CD4-positive, CD25-positive, alpha-beta regulatory T cell (primary cell): ENCODE results near the gene FILIP1. TPM values are rescaled to one million over a fixed set of nuclear protein-coding genes. Genes with fewer than 3 reads are reported as not detected.

ENCODE experiments used
- ATAC-seq, 2 donors: fragments of 150-1000 bp; cut with Tn5 transposase; one replicate each; pipeline ENCODE4 v1.10.0; 2021; ENCODE audit warnings: low read depth in 2 of 2, moderate number of reproducible peaks in 2 of 2, moderate library complexity in 1 of 2
- DNase-seq, 3 donors: peaks; one replicate each; pipeline versions ENCODE4 v3.0.0 to v3.0.0-alpha.2; 2012 to 2022; ENCODE audit warnings: mixed read lengths in 1 of 3
- H3K27ac ChIP-seq: one replicate; pipeline ENCODE4 v1.7.0; 2013; ENCODE audit warnings: mild to moderate bottlenecking, low read length; ENCODE audit not compliant: insufficient read depth, poor library complexity, severe bottlenecking
- H3K27me3 ChIP-seq: one replicate; pipeline ENCODE4 v1.7.0; 2013; ENCODE audit warnings: low read length; ENCODE audit not compliant: control insufficient read depth, insufficient read depth
- H3K36me3 ChIP-seq: one replicate; pipeline ENCODE4 v1.7.0; 2013; ENCODE audit warnings: mild to moderate bottlenecking, low read length, moderate library complexity; ENCODE audit not compliant: control insufficient read depth, insufficient read depth
- H3K4me1 ChIP-seq: 2 replicates; pipeline ENCODE4 v1.7.0; 2013; ENCODE audit warnings: mild to moderate bottlenecking, low read length; ENCODE audit not compliant: insufficient read depth, control insufficient read depth, poor library complexity, severe bottlenecking
- H3K4me3 ChIP-seq: one replicate; pipeline ENCODE4 v1.7.0; 2013; ENCODE audit warnings: low read depth, mild to moderate bottlenecking, low read length, moderate library complexity
- H3K9me3 ChIP-seq, 2 experiments: 1 replicate in 1 of 2; 2 replicates in 1 of 2; pipeline ENCODE4 v1.7.0; 2013; ENCODE audit warnings: low read length in 2 of 2, mild to moderate bottlenecking in 1 of 2, moderate library complexity in 1 of 2; ENCODE audit not compliant: control insufficient read depth in 2 of 2
- H3K27ac Mint-ChIP-seq, 3 donors: one replicate each; pipeline ENCODE4 v1.8.0; 2020 to 2022; ENCODE audit warnings: mild to moderate bottlenecking in 3 of 3, mixed read lengths in 3 of 3, moderate library complexity in 2 of 3
- H3K27me3 Mint-ChIP-seq: one replicate; pipeline ENCODE4 v1.8.0; 2022; ENCODE audit warnings: mild to moderate bottlenecking, mixed read lengths
- H3K36me3 Mint-ChIP-seq: one replicate; pipeline ENCODE4 v1.8.0; 2020; ENCODE audit warnings: mixed read lengths
- H3K4me1 Mint-ChIP-seq, 4 donors: one replicate each; pipeline ENCODE4 v1.8.0; 2020 to 2022; ENCODE audit warnings: mixed read lengths in 4 of 4, mild to moderate bottlenecking in 1 of 4
- H3K4me3 Mint-ChIP-seq, 4 donors: one replicate each; pipeline ENCODE4 v1.8.0; 2020 to 2022; ENCODE audit warnings: mild to moderate bottlenecking in 4 of 4, mixed read lengths in 4 of 4, moderate library complexity in 3 of 4
- H3K9me3 Mint-ChIP-seq, 7 donors: one replicate each; pipeline ENCODE4 v1.8.0; 2020 to 2022; ENCODE audit warnings: mixed read lengths in 7 of 7, mild to moderate bottlenecking in 3 of 7, moderate library complexity in 2 of 7
- polyA plus RNA-seq, 4 donors: library from polyadenylated mRNA; unstranded; fragments of 300-500 nt; fragmentation: Illumina TruSeq; gene quantifications; one replicate each; pipeline ENCODE4 v1.2.3, GENCODE V29; 2021
- total RNA-seq: library from RNA; stranded (reverse); gene quantifications from one replicate; pipeline ENCODE4 v1.2.3, GENCODE V29; 2022

Gene FILIP1
- total and polyA plus RNA-seq, 5 donors from 2014 or later, result 0.02 TPM; not detected in 4

DNA sequence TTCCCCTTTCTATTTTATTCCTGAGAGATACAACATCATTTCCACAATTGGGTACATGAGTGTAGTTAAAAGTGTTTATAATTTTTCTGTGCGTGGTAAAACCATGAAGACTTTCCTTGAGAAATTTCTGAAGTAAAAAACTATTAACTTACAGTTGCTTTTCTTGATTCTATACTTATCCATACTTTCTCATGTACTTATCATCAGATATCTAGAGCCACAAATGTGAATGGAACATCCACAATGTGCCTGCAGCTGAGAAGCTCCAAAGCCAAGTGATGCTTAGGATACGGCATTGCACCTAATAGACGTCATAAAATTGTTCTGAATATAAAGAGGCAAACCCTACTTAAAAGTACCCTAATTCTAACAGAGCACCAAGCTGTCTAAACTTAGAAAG, 2.9 kb downstream of the FILIP1 start:
- H3K36me3 Mint-ChIP-seq, result no peaks in the 10 kb centered on the region
- no peaks in the 10 kb centered on the region for H3K4me1 Mint-ChIP-seq
- Histone ChIP-seq H3K27me3 (peaks cover 32% of the 10 kb centered on the region), H3K4me3 (no peak overlapping the region), H3K36me3 (no peaks in the 10 kb centered on the region), H3K9me3 (no peaks in the 10 kb centered on the region), H3K4me1 (no peaks in the 10 kb centered on the region), H3K27ac (no peak overlapping the region)
- ATAC-seq (no peak), DNase-seq (no peak)
- H3K27ac Mint-ChIP-seq, result no peak overlapping the region
- no peak overlapping the region for H3K4me3 Mint-ChIP-seq
- H3K27me3 Mint-ChIP-seq, result peaks cover 64% of the 10 kb centered on the region
- peaks cover 0 to 2% (median 0%) of the 10 kb centered on the region in 7 donors for H3K9me3 Mint-ChIP-seq

DNA sequence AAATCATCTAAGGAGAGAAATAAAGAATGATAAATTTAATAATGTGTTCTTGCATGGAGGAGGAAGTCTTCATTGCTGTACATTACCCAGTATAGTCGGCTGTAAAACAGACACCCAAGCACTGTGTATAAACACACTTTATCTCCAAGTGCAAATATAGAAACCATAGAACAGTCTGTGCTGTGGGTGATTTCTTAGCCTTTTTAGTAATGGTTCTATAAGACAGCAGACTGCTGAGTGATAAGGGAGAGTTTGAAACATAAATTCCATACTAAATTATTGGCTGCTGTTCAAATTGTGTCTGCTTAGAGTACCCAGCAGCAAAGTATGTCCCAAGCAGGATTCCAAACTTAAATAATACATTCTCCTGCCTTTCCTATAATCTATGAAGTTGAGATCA, 4.6 kb downstream of the FILIP1 start:
- Histone ChIP-seq H3K36me3 (no peaks in the 10 kb centered on the region), H3K4me3 (no peak overlapping the region), H3K9me3 (no peaks in the 10 kb centered on the region), H3K27ac (no peak overlapping the region), H3K4me1 (no peaks in the 10 kb centered on the region), H3K27me3 (peaks cover 29% of the 10 kb centered on the region)
- Mint-ChIP-seq H3K36me3 (no peaks in the 10 kb centered on the region), H3K27me3 (peaks cover 53% of the 10 kb centered on the region), H3K4me3 (no peak overlapping the region), H3K27ac (no peak overlapping the region), H3K9me3 (peaks cover 0 to 2% (median 0%) of the 10 kb centered on the region in 7 donors), H3K4me1 (no peaks in the 10 kb centered on the region)
- DNase-seq, result no peak
- ATAC-seq, result no peak

DNA sequence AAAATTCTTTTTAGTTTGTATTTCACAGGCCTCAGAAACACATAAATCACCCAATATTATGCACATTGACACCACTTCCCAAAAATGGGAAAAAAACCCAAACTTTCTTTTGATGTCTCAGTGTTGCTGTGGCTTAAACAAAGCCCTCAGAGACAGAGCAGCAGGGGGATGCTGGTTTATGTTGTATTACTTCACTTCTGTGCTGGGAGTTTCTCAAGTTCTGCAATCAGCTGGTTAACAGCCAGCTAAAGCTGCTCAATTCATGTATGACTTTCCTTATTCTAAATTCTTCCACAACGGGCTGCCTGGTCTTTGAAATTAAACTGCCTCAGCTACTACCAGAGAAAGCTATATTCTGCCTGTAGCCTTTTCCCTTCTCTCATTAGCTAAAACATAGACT, 5.6 kb downstream of the FILIP1 start:
- DNase-seq (no peak), ATAC-seq (no peak)
- Histone ChIP-seq H3K36me3 (no peaks in the 10 kb centered on the region), H3K27ac (no peak overlapping the region), H3K27me3 (peaks cover 22% of the 10 kb centered on the region), H3K4me1 (no peaks in the 10 kb centered on the region), H3K4me3 (no peak overlapping the region), H3K9me3 (no peaks in the 10 kb centered on the region)
- Mint-ChIP-seq H3K9me3 (peaks cover 0 to 2% (median 0%) of the 10 kb centered on the region in 7 donors), H3K27me3 (peaks cover 47% of the 10 kb centered on the region), H3K4me3 (peak overlapping the region in 1 of 4 donors; percentile 68), H3K4me1 (no peaks in the 10 kb centered on the region), H3K36me3 (no peaks in the 10 kb centered on the region), H3K27ac (no peak overlapping the region)

GRCh38 chr6:75486850-75487518, 6.6 kb downstream of the FILIP1 start:
- no peaks in the 10 kb centered on the region for H3K36me3 Mint-ChIP-seq
- ATAC-seq (no peak), DNase-seq (no peak)
- Histone ChIP-seq H3K9me3 (no peaks in the 10 kb centered on the region), H3K27ac (no peak overlapping the region), H3K4me1 (no peaks in the 10 kb centered on the region), H3K36me3 (no peaks in the 10 kb centered on the region), H3K4me3 (no peak overlapping the region), H3K27me3 (peaks cover 25% of the 10 kb centered on the region)
- no peaks in the 10 kb centered on the region for H3K4me1 Mint-ChIP-seq
- H3K4me3 Mint-ChIP-seq, result no peak overlapping the region
- peaks cover 37% of the 10 kb centered on the region for H3K27me3 Mint-ChIP-seq
- no peak overlapping the region for H3K27ac Mint-ChIP-seq
- H3K9me3 Mint-ChIP-seq, result peaks cover 0 to 2% (median 0%) of the 10 kb centered on the region in 7 donors

DNA sequence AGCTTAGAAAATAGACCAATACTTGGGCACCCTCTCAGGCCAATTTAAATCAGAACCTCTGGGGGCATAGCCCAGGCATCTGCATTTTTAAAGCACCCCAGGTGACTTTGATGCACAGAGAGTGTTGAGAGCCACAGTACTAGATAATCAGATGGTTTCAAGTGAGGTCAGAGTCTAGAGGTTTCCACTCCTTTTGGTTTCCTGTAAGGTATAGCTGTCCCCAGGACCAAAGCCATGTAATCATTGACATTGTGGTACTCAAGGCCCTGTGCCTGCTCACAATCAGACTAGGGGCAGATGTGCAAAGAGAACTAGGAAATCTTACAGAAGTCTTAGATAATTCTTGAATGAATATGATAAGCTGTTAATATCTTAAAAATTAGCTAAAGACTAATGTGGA, 9.1 kb downstream of the FILIP1 start:
- H3K27ac ChIP-seq, result no peak overlapping the region
- Mint-ChIP-seq H3K4me1 (no peaks in the 10 kb centered on the region), H3K36me3 (no peaks in the 10 kb centered on the region), H3K27me3 (peaks cover 22% of the 10 kb centered on the region), H3K27ac (no peak overlapping the region), H3K9me3 (no peaks in the 10 kb centered on the region), H3K4me3 (no peak overlapping the region)
- ATAC-seq (no peak), DNase-seq (no peak)
- H3K27me3 ChIP-seq, result peaks cover 11% of the 10 kb centered on the region
- no peaks in the 10 kb centered on the region for H3K36me3 ChIP-seq
- H3K4me3 ChIP-seq, result no peak overlapping the region
- no peaks in the 10 kb centered on the region for H3K4me1 ChIP-seq
- no peaks in the 10 kb centered on the region for H3K9me3 ChIP-seq

- Mint-ChIP-seq H3K4me3 (no peak overlapping the region), H3K9me3 (no peaks in the 10 kb centered on the region), H3K4me1 (no peaks in the 10 kb centered on the region), H3K36me3 (no peaks in the 10 kb centered on the region), H3K27me3 (peaks cover 15% of the 10 kb centered on the region), H3K27ac (no peak overlapping the region)
- H3K9me3 ChIP-seq, result no peaks in the 10 kb centered on the region
- ATAC-seq (no peak), DNase-seq (no peak)
- H3K4me3 ChIP-seq, result no peak overlapping the region
- H3K27ac ChIP-seq, result no peak overlapping the region
- no peaks in the 10 kb centered on the region for H3K36me3 ChIP-seq
- H3K4me1 ChIP-seq, result no peaks in the 10 kb centered on the region
- peaks cover 12% of the 10 kb centered on the region for H3K27me3 ChIP-seq
These were observed 10.3 kb downstream of the FILIP1 start for GRCh38 chr6:75483136-75483952.

GRCh38 chr6:75481936-75482593, 11.5 kb downstream of the FILIP1 start:
- Histone ChIP-seq H3K9me3 (no peaks in the 10 kb centered on the region), H3K4me1 (no peaks in the 10 kb centered on the region), H3K27ac (no peak overlapping the region), H3K36me3 (no peaks in the 10 kb centered on the region), H3K27me3 (peaks cover 10% of the 10 kb centered on the region), H3K4me3 (no peak overlapping the region)
- Mint-ChIP-seq H3K27ac (no peak overlapping the region), H3K36me3 (no peaks in the 10 kb centered on the region), H3K27me3 (peaks cover 4% of the 10 kb centered on the region), H3K9me3 (no peaks in the 10 kb centered on the region), H3K4me3 (no peak overlapping the region), H3K4me1 (no peaks in the 10 kb centered on the region)
- ATAC-seq, result no peak
- DNase-seq, result no peak
